KG1 (cell line): ENCODE measurements around the gene CHRND.

Experiments used
- DNase-seq: peaks from one replicate; lab custom pipeline; 2025; lab: John Stamatoyannopoulos, UW

The CHRND gene

GRCh38 chr2:232525791-232526371 lies at the start of gene CHRND:
CHRND (plus strand) TSS chr2:232526160; CDS start chr2:232526216, 56 bp downstream.
- DNase-seq, result no peak

GRCh38 chr2:232476791-232477190 lies 49.2 kb upstream of the CHRND start:
- no peak for DNase-seq

GRCh38 chr2:232477751-232478510 lies 48.0 kb upstream of the CHRND start:
- no peak for DNase-seq

- no peak for DNase-seq
Measured at GRCh38 chr2:232478571-232479340, 47.2 kb upstream of the CHRND start.

- no peak for DNase-seq
Measured at GRCh38 chr2:232479341-232480200, 46.4 kb upstream of the CHRND start.

GRCh38 chr2:232480201-232481190 lies 45.5 kb upstream of the CHRND start:
- no peak for DNase-seq

GRCh38 chr2:232481322-232482140 lies 44.4 kb upstream of the CHRND start:
- DNase-seq, result no peak

- no peak for DNase-seq
Measured at GRCh38 chr2:232482301-232483238, 43.4 kb upstream of the CHRND start.

GRCh38 chr2:232483311-232483922 lies 42.5 kb upstream of the CHRND start:
- no peak for DNase-seq

- no peak for DNase-seq
Measured at GRCh38 chr2:232483923-232484627, 41.9 kb upstream of the CHRND start.

GRCh38 chr2:232484628-232485347 lies 41.2 kb upstream of the CHRND start:
- no peak for DNase-seq

- no peak for DNase-seq
Measured at GRCh38 chr2:232485348-232485756, 40.6 kb upstream of the CHRND start.

- no peak for DNase-seq
Measured at GRCh38 chr2:232485757-232486557, 40.0 kb upstream of the CHRND start.

GRCh38 chr2:232486558-232487384 lies 39.2 kb upstream of the CHRND start:
- DNase-seq, result no peak
